GM23248 (cell line): Measurements from ENCODE around the gene SERPINA12.

ENCODE experiments used
- EZH2 ChIP-seq: fragments of 200-600 bp; sonication (generic); IDR thresholded peaks from 2 replicates; pipeline ENCODE4 v1.6.1; 2018; ENCODE audit warnings: antibody characterized with exemption, mild to moderate bottlenecking; ENCODE audit not compliant: insufficient read depth, poor library complexity, severe bottlenecking
- EZH2phosphoT487 ChIP-seq: fragments of 200-600 bp; sonication (generic); IDR thresholded peaks from 2 replicates; pipeline ENCODE4 v1.6.1; 2018; ENCODE audit warnings: antibody characterized with exemption, moderate library complexity, mild to moderate bottlenecking, low read depth; ENCODE audit not compliant: insufficient read depth

DNA sequence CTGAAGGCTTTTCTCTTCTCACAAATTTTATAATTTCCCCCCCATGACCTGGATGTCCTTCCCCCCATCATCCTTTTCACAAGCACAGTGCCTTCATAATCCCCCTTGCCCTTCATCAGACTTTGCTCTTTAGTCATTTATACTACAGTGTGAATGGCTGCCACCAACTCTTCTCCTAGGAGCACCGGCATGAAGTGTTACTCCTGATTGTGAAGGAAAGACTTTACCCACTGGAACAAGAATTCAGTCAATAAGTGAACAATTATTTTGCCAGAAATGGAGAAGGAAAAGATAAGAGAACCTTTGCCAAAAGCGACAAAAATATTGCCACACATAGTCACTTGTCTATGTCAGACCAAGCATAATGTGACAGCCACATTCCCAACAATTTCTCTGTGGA, 38.2 kb downstream of the SERPINA12 start:
- no peak for TF ChIP-seq EZH2
- TF ChIP-seq EZH2phosphoT487, result no peak
